Measurements from ENCODE around the gene CLK2.

CLK2 gene

DNA sequence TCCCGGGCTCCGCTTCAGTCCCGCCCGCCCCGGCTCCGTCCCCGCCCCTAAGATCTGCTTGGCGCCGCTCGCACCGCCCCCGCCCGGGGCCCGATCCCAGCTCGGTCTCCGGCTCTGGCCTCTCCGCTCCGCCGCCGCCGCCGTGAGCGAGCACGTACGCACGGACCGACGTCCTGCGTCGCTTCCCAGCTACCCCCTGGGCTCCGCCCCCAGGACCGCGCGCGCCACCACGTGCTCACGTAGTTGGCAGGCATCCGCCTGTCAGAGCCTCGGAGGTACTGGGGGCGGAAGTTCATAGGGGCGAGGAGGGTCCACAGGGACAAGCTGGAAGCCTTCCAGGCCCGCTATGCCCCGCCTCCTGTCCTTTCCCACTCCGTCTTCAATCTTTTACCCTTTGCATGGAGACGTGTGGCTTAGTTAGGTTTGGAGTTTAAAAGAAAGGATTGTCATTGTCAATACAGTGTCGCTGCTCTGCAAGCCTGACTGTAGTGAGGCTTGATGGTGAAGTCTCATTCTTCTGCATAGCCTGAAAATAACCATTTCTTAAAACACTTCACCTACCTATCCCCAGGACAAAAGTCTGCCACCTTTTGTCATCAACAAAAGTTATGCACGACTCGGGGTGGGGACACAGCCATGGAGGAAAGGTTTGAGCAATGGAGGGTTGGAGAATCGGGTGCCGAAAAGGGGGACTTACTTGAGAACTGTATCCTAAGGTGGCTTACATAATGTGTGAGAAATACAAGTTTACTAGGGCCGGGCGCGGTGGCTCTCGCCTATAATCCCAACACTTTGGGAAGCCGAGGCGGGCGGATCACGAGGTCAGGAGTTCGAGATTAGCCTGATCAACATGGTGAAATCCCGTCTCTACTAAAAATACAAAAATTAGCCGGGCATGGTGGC is at the start of gene CLK2:
TSS of gene CLK2 (minus strand) at position 162 of the 903 bp plus-strand sequence. CDS start 2,527 bp downstream, outside the sequence.
- Histone ChIP-seq H3K36me3 (ENCODE audit: control insufficient read depth, insufficient read depth, low read length) (peaks cover 19% of the 10 kb centered on the region), H3K27me3 (ENCODE audit: control insufficient read depth, insufficient read depth, low read length) (peaks cover 12% of the 10 kb centered on the region), H3K4me1 (ENCODE audit: control insufficient read depth, insufficient read depth, low read length) (peaks cover 6% of the 10 kb centered on the region), H3K9me3 (ENCODE audit: control insufficient read depth, insufficient read depth, low read length) (no peaks in the 10 kb centered on the region), H3K4me3 (ENCODE audit: low read depth, low read length) (peak within 1 kb of the TSS; percentile 87), H3K9ac (ENCODE audit: low read depth, low read length) (peak within 1 kb of the TSS; percentile 72)

GRCh38 chr1:155322571-155322952 is 49.3 kb upstream of the CLK2 start:
- peaks cover 16% of the 10 kb centered on the region for H3K4me1 ChIP-seq (ENCODE audit: control insufficient read depth, insufficient read depth, low read length)
- H3K9me3 ChIP-seq (ENCODE audit: control insufficient read depth, insufficient read depth, low read length), result no peaks in the 10 kb centered on the region
- no peak overlapping the region for H3K9ac ChIP-seq (ENCODE audit: low read depth, low read length)
- peaks cover 6% of the 10 kb centered on the region for H3K36me3 ChIP-seq (ENCODE audit: control insufficient read depth, insufficient read depth, low read length)
- H3K27me3 ChIP-seq (ENCODE audit: control insufficient read depth, insufficient read depth, low read length), result peaks cover 12% of the 10 kb centered on the region
- H3K4me3 ChIP-seq (ENCODE audit: low read depth, low read length), result peak overlapping the region; percentile 97

DNA sequence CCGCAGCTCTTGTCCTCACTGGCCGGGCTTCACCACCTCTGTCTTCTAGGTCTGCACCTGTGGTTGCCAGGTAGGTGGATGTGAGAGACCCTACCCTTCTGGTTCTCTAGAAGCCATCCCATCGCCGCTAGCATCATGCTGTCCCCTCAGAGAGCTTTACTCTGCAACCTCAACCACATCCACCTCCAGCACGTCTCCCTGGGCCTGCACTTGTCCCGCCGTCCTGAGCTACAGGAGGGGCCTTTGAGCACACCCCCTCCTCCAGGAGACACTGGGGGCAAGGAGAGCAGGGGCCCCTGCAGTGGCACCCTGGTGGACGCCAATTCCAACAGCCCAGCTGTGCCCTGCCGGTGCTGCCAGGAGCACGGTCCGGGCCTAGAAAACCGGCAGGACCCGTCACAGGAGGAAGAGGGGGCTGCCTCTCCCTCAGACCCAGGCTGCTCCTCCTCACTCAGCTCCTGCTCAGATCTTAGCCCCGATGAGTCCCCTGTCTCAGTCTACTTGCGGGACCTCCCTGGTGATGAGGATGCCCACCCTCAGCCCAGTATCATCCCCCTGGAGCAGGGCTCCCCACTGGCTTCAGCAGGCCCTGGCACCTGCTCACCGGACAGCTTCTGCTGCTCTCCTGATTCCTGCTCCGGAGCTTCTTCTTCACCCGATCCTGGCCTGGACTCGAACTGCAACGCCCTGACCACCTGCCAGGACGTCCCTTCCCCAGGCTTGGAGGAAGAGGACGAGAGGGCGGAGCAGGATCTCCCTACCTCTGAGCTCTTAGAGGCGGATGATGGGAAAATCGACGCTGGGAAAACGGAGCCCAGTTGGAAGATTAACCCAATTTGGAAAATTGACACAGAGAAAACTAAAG is 48.6 kb upstream of the CLK2 start:
- H3K4me3 ChIP-seq (ENCODE audit: low read depth, low read length), result peak overlapping the region; percentile 97
- peaks cover 10% of the 10 kb centered on the region for H3K36me3 ChIP-seq (ENCODE audit: control insufficient read depth, insufficient read depth, low read length)
- no peak overlapping the region for H3K9ac ChIP-seq (ENCODE audit: low read depth, low read length)
- peaks cover 16% of the 10 kb centered on the region for H3K4me1 ChIP-seq (ENCODE audit: control insufficient read depth, insufficient read depth, low read length)
- no peaks in the 10 kb centered on the region for H3K9me3 ChIP-seq (ENCODE audit: control insufficient read depth, insufficient read depth, low read length)
- H3K27me3 ChIP-seq (ENCODE audit: control insufficient read depth, insufficient read depth, low read length), result peaks cover 12% of the 10 kb centered on the region

DNA sequence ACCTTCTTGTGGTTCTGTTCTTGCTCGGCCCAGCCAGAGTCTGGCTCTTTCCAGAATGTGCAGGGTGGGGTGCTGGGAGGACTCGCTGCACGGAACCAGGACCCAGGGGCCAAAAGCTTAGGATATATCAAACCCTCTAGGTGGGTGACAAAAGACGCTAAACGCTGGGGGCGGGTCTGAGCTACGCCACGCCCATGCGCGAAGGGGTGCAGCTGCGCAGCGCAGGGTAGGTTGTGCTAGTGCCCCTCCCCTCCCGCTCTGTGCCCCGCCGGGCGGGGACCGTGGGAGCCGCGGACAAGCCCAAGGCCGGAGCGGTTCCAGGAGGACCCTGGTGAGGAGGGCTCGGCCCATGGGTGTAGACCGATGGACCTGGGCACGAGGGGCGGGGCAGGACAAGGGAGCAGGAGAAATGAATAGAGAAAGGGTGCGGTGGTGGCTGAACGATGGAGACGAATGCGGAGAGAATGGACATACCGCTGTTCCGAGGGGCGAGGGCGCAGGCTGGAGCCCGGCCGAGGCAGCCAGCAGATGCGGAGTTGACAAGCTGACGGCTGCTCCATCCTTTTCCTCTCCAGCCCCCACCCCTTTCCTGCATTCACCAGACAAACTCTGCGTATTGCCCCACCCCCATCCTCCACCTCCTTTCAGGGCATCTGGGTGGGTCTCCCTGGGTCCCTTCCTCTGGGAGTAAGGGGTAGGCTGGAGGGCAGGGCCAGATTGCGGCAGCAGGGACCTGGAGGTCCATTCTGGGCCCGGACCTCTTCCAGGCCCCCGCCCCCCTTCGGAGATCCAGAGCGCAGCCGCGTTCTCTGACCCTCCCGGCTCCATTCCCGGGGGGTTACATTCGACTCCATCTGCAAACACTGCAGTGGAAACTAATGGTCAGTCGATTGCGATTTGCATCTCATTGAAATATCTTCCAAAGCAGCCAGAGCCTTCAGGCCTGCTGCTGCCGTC is 47.6 kb upstream of the CLK2 start, which contains the start of gene RUSC1:
TSS of gene RUSC1 (plus strand) at position 234 of the 957 bp plus-strand sequence. CDS start 880 bp downstream, outside the sequence.
- Histone ChIP-seq H3K9ac (ENCODE audit: low read depth, low read length) (peak within 1 kb of the TSS; percentile 8), H3K4me3 (ENCODE audit: low read depth, low read length) (peak within 1 kb of the TSS; percentile 97), H3K27me3 (ENCODE audit: control insufficient read depth, insufficient read depth, low read length) (peaks cover 12% of the 10 kb centered on the region), H3K9me3 (ENCODE audit: control insufficient read depth, insufficient read depth, low read length) (no peaks in the 10 kb centered on the region), H3K36me3 (ENCODE audit: control insufficient read depth, insufficient read depth, low read length) (peaks cover 4% of the 10 kb centered on the region), H3K4me1 (ENCODE audit: control insufficient read depth, insufficient read depth, low read length) (peaks cover 16% of the 10 kb centered on the region)

DNA sequence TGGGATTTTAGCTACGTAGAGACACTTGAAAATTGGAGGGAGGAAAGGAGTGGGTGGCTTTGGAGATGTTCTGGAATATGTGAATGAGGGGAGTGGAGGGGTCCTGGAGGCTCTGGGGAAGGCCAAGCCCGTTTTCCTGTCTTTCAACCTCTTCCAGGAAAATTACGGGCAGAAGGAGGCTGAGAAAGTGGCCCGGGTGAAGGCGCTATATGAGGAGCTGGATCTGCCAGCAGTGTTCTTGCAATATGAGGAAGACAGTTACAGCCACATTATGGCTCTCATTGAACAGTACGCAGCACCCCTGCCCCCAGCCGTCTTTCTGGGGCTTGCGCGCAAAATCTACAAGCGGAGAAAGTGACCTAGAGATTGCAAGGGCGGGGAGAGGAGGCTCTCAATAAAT is 46.9 kb upstream of the CLK2 start:
- H3K36me3 ChIP-seq (ENCODE audit: control insufficient read depth, insufficient read depth, low read length), result peaks cover 4% of the 10 kb centered on the region
- peak overlapping the region; percentile 97 for H3K4me3 ChIP-seq (ENCODE audit: low read depth, low read length)
- H3K4me1 ChIP-seq (ENCODE audit: control insufficient read depth, insufficient read depth, low read length), result peaks cover 14% of the 10 kb centered on the region
- no peaks in the 10 kb centered on the region for H3K9me3 ChIP-seq (ENCODE audit: control insufficient read depth, insufficient read depth, low read length)
- H3K27me3 ChIP-seq (ENCODE audit: control insufficient read depth, insufficient read depth, low read length), result peaks cover 12% of the 10 kb centered on the region
- peak overlapping the region; percentile 8 for H3K9ac ChIP-seq (ENCODE audit: low read depth, low read length)

- Histone ChIP-seq H3K4me3 (ENCODE audit: low read depth, low read length) (no peak overlapping the region), H3K36me3 (ENCODE audit: control insufficient read depth, insufficient read depth, low read length) (peaks cover 9% of the 10 kb centered on the region), H3K9ac (ENCODE audit: low read depth, low read length) (no peak overlapping the region), H3K9me3 (ENCODE audit: control insufficient read depth, insufficient read depth, low read length) (no peaks in the 10 kb centered on the region), H3K27me3 (ENCODE audit: control insufficient read depth, insufficient read depth, low read length) (peaks cover 12% of the 10 kb centered on the region), H3K4me1 (ENCODE audit: control insufficient read depth, insufficient read depth, low read length) (peaks cover 14% of the 10 kb centered on the region)
These were observed 46.2 kb upstream of the CLK2 start for GRCh38 chr1:155319536-155319935.

GRCh38 chr1:155318082-155318481 is 44.8 kb upstream of the CLK2 start:
- Histone ChIP-seq H3K4me1 (ENCODE audit: control insufficient read depth, insufficient read depth, low read length) (peaks cover 14% of the 10 kb centered on the region), H3K9me3 (ENCODE audit: control insufficient read depth, insufficient read depth, low read length) (no peaks in the 10 kb centered on the region), H3K36me3 (ENCODE audit: control insufficient read depth, insufficient read depth, low read length) (peaks cover 9% of the 10 kb centered on the region), H3K9ac (ENCODE audit: low read depth, low read length) (no peak overlapping the region), H3K27me3 (ENCODE audit: control insufficient read depth, insufficient read depth, low read length) (peaks cover 12% of the 10 kb centered on the region), H3K4me3 (ENCODE audit: low read depth, low read length) (no peak overlapping the region)

DNA sequence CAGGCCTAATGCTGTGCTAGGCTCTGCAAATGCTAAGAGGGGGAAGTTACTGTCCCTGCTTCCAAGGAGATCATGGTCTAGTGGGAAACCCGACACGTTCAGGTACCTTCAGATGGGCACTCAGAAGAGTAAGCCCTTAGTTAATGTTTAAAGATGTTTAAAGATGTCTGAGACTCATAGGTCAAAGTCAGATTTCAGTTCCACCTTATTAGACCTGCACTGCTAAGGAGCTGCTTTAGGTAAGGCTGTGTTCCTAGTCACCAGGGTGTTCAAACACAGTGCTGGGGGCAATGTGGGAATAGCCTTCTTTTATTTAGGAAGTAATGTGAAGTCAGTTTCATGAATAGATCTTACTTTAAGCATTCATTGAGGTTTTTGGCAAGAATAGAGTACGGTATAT is 43.6 kb upstream of the CLK2 start:
- Histone ChIP-seq H3K9ac (ENCODE audit: low read depth, low read length) (no peak overlapping the region), H3K9me3 (ENCODE audit: control insufficient read depth, insufficient read depth, low read length) (no peaks in the 10 kb centered on the region), H3K4me3 (ENCODE audit: low read depth, low read length) (no peak overlapping the region), H3K36me3 (ENCODE audit: control insufficient read depth, insufficient read depth, low read length) (peaks cover 9% of the 10 kb centered on the region), H3K4me1 (ENCODE audit: control insufficient read depth, insufficient read depth, low read length) (peaks cover 9% of the 10 kb centered on the region), H3K27me3 (ENCODE audit: control insufficient read depth, insufficient read depth, low read length) (peaks cover 7% of the 10 kb centered on the region)

DNA sequence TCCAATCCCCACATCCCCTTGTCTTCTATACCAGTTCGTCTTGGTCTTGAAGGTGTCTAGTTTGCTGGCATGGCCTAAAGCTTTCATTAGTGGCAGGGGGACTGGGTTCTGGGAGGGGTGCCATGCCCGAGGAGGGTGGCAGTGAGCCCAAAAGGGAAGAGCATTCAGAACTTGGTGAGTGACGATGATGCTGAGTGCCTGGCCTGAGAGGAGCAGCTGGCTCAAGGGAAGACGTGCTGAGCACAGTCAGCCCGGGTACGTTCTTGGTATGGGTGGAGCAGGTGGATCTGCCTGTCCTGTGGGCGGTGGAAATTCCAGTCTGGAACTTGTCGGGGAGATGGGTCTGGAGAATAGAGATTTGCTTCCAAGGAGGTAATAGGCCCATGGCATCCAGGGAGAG is 40.0 kb upstream of the CLK2 start:
- H3K27me3 ChIP-seq (ENCODE audit: control insufficient read depth, insufficient read depth, low read length), result no peaks in the 10 kb centered on the region
- peaks cover 16% of the 10 kb centered on the region for H3K36me3 ChIP-seq (ENCODE audit: control insufficient read depth, insufficient read depth, low read length)
- no peak overlapping the region for H3K9ac ChIP-seq (ENCODE audit: low read depth, low read length)
- no peaks in the 10 kb centered on the region for H3K4me1 ChIP-seq (ENCODE audit: control insufficient read depth, insufficient read depth, low read length)
- no peak overlapping the region for H3K4me3 ChIP-seq (ENCODE audit: low read depth, low read length)
- H3K9me3 ChIP-seq (ENCODE audit: control insufficient read depth, insufficient read depth, low read length), result no peaks in the 10 kb centered on the region

GRCh38 chr1:155309423-155310021 is 36.2 kb upstream of the CLK2 start:
- H3K9me3 ChIP-seq (ENCODE audit: control insufficient read depth, insufficient read depth, low read length), result no peaks in the 10 kb centered on the region
- peaks cover 7% of the 10 kb centered on the region for H3K36me3 ChIP-seq (ENCODE audit: control insufficient read depth, insufficient read depth, low read length)
- peak overlapping the region; percentile 99 for H3K4me3 ChIP-seq (ENCODE audit: low read depth, low read length)
- H3K9ac ChIP-seq (ENCODE audit: low read depth, low read length), result peak overlapping the region; percentile 97
- no peaks in the 10 kb centered on the region for H3K4me1 ChIP-seq (ENCODE audit: control insufficient read depth, insufficient read depth, low read length)
- H3K27me3 ChIP-seq (ENCODE audit: control insufficient read depth, insufficient read depth, low read length), result peaks cover 2% of the 10 kb centered on the region

All from iPS-15b (cell line).